GM15510 (cell line): Measurements from ENCODE around the gene TEN1.

Experiments used
- POLR2A ChIP-seq: IDR thresholded peaks from 3 replicates; pipeline ENCODE4 v1.6.1; 2011; ENCODE audit warnings: borderline replicate concordance; ENCODE audit not compliant: insufficient read length; ENCODE audit errors: extremely low read depth

TEN1 gene

DNA sequence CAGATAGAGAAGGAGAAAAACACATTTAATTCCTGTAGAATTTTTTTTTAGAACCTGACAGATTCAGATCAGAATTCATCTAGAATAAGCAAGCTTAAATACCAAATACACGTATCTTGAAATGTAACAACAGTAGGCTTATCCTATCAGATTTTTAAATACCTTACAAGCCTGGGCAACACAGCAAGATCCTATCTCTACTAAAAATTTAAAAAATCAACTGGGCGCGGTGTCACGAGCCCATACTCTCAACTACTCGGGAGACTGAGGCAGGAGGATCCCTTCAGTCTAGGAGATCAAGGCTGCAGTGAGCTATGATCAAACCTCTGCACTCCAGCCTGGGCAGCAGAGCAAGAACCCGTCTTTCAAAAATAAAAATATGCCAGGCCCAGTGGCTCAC is 13.6 kb upstream of the TEN1 start:
- no peak for TF ChIP-seq POLR2A

DNA sequence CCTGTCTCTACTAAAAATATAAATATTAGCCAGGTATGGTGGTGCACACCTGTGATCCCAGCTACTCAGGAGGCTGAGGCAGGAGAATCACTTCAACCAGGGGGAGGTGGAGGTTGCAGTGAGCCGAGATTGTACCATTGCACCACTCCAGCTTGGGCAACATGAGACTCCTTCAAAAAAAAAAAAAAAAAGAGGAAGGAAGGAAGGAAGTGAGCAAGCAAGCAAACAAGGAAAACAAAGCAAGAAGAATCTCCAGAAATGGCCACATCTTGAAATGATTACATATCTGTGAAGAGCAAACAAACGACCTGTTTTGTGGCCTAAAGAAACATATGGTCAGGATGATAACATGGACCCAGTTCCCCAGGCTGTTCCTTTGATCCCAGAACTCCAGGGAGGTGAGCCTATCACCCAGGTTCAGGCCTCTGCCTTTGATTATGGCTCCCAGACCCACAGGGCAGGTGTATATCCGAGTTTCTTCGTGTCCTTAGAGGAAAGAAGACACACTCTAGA is 9.0 kb upstream of the TEN1 start:
- no peak for TF ChIP-seq POLR2A

DNA sequence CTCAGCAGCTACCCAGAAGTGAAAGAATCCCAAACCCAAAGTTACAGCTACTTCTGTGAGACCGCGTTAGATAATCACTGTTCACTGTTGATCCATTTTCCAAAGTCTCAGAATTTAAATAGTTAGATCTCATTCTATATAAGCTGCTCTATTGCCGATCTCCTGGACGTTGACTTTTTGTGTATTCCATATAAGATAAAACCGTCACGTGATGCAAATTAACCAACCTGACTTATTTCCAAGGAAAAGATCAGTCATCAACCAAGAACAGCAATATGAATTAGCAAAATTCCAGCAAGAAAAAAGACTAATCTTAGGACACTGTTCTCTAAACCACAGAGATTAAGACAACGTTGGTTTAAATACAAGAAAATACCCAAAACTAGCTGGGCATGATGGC is 8.4 kb upstream of the TEN1 start:
- TF ChIP-seq POLR2A = no peak

DNA sequence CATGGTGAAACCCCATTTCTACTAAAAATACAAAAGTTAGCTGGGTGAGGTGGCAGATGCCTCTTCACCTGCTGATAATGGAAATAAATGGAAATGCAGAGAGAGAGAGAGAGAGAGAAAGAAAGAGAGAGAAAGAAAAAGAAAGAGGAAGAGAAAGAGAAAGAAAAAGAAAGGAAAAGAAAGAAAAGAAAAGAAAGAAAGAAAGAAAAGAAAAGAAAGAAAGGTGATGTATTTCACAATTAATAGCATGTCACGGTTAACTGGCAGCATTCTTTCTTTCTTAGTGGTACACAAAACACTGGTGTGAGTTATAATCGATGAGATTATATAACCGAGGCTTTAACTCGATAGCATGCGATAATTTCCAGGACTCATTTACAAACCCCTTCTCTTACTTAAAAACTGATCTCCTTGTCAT is 3.3 kb upstream of the TEN1 start:
- TF ChIP-seq POLR2A = no peak

DNA sequence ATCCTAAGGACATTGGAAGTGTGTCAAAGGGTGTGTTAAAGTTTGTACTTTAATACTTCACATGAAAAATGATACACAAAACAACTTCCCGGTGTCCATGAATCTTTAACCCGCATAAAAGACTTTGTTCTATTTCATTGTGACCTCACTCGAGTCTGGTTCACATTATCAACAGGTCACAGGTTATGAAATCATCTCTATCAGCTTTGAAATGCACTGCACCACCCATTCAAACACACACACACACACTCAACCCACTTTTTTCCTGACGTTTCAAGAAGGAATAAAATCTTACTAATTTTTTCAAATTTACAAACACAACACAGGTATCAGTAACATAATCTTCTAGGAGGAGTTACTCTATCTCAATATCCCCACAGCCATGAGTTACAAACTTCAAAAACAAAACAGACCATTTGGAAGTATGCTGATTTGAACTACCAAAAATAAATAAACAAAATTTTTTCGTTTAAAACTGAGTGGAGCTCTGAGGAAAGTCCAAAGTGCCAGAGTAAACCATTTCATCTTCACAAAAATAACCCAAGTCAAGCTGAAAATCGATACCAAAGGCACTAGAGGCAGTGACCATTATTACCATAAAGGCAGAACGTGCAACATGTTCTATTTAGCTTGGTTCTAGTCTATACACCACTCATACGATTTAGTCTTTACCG is 2.7 kb upstream of the TEN1 start:
- TF ChIP-seq POLR2A = no peak

DNA sequence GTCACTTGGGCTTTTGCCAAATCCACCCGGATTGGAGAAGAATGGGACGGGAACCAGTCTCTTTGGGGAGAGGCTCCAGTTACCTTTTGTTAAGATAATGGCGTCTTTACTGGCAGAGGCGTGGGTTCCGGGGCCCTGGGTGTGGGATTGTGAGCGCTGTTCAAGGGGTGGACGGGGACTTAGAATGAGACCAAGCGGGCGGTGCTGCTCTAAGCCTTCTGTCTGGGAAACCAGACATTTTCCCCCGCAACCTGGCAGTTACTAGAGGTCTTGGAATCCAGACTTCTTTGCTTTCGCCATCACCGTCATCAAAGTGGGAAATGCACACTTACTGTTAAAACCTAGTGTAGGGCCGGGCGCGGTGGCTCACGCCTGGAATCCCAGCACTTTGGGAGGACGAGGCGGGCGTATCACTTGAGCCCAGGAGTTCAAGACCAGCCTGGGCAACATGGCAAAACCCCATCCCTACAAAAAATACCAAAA is 706 bp downstream of the TEN1 start:
- TF ChIP-seq POLR2A = no peak

DNA sequence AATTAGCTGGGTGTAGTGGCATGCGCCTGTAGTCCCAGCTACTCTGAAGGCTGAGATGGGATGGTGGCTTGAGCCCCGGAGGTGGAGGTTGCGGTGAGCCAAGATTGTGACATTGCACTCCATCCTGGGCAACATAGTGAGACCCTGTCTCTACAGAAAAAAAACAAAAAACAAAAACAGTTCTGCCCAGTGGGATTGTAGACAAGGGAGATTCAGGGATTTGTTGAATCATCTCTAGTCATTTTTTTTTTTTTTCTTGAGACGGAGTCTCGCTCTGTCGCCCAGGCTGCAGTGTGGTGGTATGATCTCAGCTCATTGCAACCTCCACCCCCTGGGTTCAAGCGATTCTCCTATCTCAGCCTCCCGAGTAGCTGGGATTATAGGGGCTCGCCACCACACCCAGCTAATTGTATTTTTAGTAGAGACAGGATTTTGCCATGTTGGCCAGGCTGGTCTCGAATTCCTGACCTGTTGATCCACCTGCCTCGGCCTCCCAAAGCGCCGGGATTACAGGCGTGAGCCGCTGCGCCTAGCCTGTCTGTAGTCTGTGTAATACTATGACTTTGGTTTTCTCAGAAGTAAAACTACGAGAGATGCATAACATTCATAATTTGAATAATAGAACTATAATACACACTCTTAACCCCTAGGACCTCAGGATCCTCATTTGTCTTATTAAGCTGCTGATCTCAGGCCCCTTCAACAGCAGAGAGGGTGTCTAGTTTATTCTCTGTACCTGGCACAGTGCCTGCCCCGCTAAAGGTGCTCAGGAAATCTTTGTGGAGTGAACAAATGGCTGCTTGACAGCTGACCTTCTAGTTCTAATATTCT is 1.4 kb downstream of the TEN1 start:
- no peak for TF ChIP-seq POLR2A

DNA sequence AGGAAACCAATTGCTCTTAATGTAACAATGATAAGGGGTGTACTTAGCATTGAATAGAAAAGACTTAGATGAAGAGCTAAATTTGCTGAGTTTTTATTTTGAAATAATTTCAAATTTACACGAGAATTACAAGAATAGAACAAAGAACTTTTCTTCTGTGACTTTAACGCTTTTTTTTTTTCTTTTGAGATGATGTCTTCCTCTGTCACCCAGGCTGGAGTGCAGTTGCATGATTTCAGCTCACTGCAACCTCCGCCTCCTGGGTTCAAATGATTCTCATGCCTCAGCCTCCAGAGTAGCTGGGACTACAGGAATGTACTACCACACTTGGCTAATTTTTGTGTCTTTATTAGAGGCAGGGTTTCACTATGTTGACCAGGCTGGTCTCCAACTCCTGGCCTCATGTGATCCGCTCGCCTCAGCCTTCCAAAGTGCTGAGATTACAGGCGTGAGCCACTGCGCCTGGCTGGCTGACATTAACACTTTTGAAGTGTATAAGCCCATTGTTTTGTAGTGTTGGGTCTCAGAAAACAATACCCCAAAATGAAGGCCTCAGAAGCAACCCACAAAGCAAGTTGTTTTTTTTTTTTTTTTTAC is 2.1 kb downstream of the TEN1 start:
- no peak for TF ChIP-seq POLR2A

DNA sequence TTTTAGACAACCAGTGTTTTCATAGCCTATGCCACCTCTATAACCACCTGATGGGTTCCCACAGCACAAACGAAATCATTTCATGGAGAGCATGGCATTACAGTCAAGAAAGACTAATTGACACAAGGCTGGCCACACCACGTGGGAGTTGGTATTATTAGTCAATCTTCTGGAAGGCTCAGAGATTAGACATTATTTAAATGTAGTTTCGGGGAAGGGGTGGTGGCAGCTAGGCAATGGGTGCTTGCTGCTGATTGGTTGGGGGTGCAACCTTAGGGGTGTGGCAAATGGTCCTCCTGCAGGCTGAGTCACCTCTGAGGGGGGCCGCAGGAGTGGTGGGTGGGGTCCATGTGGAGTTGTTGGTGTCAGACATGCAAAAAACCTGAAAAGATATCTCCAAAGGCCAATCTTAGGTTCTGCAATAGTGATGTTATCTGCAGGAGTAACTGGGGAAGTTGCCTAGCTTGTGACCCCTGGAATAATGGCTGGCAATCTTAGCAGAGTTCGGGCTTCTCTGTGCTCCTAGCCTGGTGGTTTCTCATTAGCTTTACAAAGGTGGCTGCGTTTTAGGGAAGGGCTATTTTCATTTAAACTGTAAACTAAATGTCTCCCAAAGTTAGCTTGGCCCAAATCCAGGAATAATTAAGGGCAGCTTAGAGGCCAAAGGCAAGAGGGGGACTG is 4.6 kb downstream of the TEN1 start:
- no peak for TF ChIP-seq POLR2A

DNA sequence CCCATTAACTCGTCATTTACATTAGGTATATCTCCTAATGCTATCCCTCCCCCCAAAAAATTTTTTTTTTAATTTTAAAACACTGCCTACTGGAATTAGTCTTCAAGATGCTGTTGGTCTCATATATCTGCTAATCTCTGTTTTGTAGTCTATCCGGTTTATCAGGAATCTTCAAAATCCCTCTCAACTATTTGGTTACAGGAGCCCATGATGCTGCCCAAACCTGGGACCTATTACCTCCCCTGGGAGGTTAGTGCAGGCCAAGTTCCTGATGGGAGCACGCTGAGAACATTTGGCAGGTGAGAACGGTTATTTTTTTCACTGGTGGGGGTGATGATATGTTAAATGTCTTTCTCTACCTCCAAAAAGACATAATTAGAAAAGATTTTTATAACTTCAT is 6.9 kb downstream of the TEN1 start:
- no peak for TF ChIP-seq POLR2A

DNA sequence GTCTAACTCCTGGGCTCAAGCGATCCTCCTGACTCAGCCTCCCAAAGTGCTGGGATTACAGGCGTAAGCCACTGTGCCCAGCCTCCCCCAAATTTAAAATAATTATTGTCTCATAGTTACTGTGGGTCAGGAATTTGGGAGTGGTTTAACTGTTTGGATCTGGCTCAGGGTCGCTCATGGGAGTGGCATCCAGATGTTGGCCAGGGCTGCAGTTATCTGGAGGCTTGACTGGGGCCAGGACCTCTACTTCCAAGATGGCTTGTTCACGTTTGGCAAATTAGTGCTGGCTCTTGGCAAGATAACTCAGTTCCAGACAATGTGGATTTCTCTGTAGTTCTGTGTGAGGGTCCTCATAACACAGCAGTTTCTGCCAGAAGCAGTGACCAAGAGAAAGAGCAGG is 8.0 kb downstream of the TEN1 start:
- TF ChIP-seq POLR2A = no peak

DNA sequence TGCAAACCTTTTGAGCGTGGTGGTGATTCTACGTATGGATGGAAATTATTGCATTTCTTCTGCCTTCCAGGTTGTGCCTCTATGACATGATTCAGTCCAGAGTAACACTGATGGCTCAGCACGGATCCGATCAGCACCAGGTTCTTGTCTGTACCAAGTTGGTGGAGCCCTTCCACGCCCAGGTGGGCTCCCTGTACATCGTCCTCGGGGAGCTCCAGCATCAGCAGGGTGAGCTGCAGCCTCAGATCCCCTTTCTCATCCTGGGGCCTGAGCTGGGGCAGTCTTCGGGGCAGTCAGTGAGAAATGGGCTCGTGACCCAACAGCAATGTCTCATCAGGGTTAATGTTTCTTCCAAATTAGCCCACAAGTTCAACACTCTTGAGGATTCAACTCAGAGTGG is 12.4 kb downstream of the TEN1 start:
- no peak for TF ChIP-seq POLR2A

DNA sequence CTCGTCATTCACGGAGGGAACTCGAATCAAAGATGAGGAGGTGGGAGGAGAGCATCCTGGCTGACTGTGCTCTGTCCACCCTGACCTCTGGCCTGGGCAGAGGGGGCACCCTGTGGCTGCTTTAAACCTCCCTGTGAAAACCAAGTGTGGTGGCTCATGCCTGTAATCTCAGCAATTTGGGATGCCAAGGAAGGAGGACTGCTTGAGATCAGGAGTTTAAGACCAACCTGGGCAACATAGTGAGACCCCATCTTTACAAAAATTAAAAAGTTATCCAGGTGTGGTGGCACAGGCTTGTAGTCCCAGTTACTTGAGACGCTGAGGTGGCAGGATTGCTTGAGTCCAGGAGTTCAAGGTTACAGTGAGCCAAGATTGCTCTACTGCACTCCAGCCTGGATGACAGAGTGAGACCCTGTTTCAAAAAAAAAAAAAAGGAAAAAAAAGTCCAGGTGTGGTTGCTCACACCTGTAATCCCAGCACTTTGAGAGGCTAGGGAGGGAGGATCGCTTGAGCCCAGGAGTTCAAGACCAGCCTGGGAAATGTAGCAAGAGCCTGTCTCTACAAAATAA is 15.8 kb downstream of the TEN1 start:
- no peak for TF ChIP-seq POLR2A

DNA sequence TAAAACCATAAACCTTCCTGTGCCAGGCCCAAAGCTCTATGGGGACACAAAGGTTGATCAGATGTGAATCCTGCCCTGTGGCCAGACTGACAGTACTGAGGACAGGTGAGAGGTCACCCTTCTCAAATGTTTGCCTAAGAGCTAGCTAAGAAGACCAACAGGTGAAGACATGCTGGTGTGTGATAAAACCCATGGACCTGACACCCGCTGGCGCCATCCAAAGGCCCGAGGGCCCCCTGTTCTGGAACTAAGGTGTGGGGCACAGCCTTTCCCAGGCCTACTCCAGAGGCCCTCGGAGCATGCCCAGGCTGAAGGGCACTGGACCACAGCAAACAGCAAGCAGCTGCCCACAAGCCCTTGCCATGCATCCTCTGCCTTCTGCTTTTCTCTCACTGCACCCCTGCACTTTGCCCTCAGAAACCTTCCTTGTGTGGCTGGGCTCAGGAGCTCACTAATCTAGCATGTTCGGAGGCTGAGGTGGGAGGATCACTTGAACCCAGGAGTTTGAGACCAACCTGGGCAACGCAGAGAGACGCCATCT is 16.4 kb downstream of the TEN1 start:
- no peak for TF ChIP-seq POLR2A
